GM15510 (cell line): ENCODE results near the gene WDR64.

ENCODE experiments used
- POLR2A ChIP-seq: IDR thresholded peaks from 3 replicates; pipeline ENCODE4 v1.6.1; 2011; ENCODE audit warnings: borderline replicate concordance; ENCODE audit not compliant: insufficient read length; ENCODE audit errors: extremely low read depth

Gene WDR64

DNA sequence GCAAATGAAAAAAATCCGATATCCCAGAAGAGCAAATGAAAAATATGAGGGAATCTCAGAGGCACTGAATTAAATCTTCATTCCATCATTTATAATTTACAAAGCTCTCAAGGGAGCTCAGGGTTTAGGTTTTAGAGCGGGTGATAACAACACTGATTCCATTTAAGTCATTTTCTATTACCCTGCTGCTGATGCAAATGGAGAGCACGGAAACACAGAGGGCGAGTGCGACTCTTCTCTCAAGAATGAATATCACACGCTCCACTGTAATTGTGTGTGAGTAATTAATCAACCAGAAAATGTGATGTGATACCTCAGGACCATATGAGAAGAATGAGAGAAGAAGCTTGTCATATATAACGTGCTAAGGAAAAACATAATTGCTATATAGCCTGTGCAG lies 34.7 kb upstream of the WDR64 start:
- TF ChIP-seq POLR2A, result no peak

DNA sequence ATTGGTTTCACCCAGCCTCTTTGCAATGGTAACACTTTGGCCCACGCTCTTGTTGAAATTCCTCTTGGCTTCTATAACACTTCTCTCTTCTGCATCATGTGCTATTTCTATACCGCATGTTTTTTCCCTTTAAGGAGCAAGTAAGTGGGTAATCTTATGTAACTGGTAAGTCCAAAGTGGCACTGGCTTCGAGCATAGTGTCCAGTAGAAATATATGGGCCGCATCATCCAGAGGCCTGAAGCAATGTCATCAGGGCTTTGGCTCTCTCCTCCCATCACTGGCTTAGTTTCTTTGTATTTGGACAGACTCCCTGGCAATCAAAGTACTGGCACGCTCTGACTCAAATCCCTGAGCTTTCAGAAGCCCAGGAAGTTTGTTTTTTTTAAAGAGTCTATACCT lies 29.4 kb upstream of the WDR64 start:
- TF ChIP-seq POLR2A, result no peak

DNA sequence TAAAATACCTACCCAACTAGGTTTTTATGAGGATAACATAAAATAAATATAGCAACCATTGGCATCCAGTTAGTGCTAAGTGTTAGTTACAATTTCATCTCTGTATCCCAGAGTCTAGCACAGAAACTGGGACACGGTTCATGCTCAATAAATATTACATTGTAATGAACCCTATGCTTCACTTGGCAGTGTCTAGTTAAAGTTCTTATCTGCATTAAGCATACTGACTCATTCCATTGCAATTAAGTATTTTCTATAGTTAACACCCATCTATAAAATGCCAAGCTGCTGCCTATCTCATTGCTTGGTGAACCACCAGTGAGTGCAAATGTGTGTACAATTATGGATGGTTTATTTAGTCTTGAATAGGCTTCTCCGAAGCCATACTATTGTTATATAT lies 27.1 kb upstream of the WDR64 start:
- TF ChIP-seq POLR2A, result no peak

DNA sequence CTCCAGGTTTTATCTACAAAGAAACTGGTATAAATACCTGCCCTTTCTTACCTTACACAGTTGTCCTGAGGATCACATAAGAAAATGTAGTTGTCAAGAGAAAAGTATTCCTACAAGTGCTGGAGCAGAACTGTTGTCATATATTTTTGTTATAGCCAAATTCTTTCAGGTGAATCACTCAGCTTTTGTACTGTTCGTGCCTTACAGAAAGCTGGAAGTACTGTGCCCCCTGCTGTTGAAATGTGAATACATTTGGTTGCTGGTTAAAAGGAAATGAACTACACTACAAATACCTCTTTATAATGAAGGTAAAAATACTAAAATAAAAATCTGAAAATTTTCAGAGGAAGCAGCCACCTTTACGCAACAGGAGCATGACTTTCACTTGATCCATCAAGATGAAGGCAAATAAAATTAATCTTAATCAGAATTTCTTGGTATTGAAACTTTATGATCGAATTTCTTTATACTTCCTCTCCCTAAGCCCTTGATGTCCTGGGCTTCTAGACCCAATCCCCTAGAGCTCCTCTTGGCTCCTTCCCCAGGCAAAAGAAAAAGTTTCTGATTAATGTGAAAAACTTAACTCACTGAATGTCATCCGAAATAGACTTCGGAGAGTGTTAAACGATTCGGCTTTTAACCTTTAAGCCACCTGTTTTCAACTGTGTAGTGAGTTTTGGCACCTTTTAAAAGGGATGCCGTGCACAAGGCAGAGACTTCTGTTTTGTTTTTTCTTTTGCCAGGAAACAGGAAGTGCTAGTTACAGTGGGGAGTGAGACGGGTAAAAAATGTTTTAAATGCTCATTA lies 24.4 kb upstream of the WDR64 start:
- TF ChIP-seq POLR2A, result no peak

DNA sequence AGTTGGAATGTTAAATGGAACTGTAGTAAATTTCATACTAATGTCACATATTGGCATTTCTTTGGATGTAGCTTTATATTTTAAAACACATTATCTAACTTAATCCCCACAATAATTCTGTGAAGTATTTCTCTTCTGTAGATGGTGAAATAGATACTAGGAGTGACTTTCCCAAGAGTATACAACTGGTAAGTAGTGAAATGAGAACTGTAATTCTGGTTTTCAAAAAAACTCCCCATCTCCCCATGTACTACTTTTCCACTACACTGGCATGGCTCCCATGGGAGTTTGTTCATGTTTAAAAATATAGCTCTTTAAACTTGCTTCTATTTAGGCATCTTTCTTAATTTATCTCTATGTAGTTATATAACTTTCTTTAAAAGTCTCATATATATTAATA lies 22.1 kb upstream of the WDR64 start:
- no peak for TF ChIP-seq POLR2A

DNA sequence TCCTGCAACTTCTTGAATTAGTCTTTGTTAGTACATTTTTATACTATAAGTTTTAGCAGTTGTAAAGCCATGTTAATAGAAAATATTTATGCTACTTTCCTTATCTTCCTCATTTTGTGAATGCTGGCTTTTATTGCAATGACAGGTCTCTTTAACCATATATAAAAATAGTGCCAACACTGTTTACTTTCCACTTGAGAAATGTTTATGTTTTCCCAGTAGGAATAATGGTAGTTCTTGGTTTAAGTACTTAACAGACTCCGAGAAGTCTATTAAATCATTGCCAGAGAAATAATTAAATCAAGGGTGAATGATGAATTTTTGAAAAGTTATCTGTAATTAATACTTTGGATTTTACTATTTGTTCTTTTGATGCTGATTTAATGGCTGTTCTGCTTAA lies 21.6 kb upstream of the WDR64 start:
- no peak for TF ChIP-seq POLR2A

DNA sequence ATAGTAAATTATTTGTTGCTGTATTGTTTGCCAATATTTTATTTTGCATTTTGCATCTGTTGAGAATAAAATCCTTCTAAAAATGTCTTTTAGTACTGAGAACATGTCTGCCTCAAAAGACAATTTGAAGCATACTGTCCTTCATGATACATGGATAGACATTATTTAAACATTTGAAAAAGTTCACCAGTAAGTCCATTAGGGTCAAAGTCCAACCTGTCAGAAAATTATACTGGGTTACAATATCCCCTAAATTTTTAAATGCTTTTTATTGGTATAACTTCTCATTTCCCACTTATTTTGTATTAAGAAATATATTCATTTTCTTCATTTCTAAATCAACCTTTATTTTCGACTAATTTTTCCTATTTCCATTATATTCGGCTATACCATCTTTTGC lies 21.2 kb upstream of the WDR64 start:
- TF ChIP-seq POLR2A, result no peak

DNA sequence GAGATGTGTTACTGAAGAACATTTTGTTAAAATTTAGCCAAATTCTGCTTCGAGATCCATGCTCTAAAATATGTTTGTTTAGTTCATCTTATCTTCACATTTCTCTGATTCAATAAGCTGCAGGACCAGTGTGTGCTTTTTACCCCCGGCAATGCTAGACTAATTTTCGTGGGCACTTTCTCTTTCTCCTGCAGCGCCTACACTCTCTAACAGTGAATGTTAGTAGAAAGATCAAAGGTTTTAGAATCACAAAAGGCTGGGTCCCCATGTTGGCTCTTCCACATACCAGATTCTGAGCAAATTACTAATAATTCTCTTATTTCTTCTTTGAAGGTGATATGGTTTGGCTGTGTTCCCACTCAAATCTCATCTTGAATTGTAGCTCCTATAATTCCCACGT lies 20.4 kb upstream of the WDR64 start:
- TF ChIP-seq POLR2A, result no peak

DNA sequence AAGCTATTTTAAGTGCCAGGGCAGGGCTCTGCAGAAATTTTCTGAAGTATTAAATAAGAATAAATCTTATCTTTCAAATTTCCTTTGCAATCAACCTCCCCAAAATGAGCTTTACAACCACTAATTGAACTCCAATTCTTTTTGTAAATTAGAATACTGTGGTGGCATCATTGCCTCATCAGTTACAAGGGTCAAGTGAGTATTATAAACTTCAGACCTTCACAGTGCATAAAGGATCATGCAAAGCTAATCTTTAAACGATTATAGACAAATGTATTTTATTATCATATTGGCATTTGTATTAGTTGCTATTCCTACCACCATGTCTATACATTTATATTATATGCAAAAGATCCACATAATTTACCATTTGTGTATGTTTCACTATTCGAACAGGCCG lies 19.1 kb upstream of the WDR64 start:
- TF ChIP-seq POLR2A, result no peak

DNA sequence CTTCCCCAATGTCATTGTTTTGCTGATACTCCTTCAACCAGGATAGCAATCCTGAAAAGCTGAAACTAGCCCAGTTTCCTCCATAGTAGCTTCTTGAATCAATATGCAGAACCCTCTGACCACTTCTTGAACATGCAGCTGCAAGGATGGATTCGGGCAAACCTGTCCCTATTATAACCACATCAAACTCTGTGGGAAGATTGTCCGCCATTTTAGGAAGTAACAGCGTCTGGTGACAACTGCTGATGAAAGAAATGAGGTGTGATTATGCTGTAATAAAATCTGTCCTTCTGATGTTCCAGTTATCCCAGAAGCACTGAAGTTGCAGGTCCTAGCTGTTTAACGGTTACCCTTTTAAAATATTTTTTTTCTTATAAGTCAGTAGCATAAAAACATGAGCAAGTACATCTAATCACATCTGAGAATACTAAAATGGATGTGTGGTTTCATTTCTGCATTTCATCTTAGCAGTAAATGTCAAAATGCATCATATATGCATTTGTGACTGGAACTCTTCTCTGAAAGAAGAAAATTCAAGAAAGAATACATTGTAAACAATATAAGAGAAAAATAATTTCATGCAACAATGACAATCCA lies 16.4 kb upstream of the WDR64 start:
- TF ChIP-seq POLR2A, result no peak

DNA sequence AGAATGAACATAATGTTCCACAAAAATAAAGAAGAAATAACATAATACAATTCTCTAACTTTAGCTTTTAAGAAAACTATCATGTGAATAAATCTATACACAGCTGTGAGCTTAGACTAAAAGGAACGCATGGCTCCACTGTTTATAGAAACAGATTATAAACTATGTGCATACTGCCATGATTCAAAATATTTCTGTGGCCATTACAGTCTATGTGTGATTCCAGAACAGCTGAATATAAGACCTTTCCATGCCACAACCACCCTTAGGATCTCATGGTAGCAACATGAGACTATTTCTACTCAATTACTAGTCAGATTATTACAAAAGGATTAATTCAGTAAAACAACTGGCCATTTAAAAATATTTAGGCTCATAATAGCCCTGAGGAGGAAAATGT lies 15.8 kb upstream of the WDR64 start:
- TF ChIP-seq POLR2A, result no peak

DNA sequence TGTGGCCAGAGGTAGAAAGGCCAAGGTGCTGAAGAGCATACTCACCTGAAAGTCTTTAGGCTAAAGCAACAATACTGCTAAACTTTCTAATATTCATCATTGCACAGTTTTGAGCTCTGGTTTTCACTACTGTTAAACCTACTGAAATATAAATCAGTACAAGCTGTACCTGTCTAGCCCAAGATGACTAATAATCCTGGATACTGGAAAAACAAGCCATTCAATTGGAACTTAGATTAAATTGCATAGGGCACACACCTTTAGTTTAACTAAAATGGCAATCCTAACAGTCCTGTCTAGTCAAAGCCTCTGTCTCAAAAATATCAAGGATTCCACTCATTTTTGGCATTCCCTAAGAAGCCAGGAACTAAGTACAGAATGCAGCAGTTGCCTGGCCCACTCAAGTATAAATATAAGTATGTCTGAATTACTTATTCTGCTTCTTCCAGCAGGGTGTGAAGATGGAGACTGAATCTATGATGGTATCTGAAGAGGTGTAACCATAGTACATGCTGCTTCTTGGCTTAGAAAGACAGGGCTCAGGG lies 15.0 kb upstream of the WDR64 start:
- TF ChIP-seq POLR2A, result no peak

DNA sequence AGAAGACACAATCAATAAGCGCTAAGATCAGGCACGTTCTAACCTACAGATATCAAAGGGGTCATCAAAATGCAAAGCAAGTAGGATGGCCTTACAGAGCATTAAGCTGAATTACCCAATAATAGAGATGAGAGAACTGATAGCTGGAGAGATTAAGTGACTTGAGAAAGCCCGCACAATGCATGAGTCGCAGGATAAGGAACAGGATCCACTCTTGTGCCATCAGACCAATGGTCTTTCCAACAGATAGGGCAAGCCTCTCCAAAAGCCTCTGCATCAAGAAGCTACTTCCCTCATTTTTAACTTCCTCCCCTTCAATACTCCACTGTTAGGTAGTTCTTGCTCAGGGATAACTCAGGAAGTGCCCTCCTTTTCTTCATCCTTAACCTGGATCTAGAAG lies 14.5 kb upstream of the WDR64 start:
- TF ChIP-seq POLR2A, result no peak

DNA sequence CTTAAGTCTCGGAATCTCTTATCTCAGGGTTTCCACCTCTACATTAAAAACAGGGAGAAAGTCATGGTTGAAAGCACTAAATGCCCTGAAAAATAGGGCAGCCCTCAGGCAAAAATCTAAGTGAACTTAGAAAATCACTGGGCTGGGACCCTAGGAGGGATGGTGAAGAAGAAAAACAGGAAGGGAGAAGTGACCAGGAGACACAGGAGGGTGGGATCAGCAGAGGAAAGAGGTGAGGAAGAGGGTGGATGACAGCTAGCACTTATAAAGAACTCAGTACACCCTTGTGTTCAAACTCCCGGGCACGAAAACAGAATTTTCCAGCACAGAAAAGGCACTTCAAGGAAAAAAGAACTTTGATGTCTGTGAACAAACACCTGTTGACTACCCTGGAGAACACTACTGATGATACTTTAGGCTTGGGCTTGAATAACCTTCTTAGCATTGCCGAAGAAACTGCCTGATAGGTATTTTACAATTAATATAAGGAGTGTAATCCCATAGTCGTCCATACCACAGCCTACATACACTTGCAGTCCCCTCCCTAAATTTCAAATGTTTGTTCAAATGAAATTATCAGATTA lies 13.9 kb upstream of the WDR64 start:
- no peak for TF ChIP-seq POLR2A

DNA sequence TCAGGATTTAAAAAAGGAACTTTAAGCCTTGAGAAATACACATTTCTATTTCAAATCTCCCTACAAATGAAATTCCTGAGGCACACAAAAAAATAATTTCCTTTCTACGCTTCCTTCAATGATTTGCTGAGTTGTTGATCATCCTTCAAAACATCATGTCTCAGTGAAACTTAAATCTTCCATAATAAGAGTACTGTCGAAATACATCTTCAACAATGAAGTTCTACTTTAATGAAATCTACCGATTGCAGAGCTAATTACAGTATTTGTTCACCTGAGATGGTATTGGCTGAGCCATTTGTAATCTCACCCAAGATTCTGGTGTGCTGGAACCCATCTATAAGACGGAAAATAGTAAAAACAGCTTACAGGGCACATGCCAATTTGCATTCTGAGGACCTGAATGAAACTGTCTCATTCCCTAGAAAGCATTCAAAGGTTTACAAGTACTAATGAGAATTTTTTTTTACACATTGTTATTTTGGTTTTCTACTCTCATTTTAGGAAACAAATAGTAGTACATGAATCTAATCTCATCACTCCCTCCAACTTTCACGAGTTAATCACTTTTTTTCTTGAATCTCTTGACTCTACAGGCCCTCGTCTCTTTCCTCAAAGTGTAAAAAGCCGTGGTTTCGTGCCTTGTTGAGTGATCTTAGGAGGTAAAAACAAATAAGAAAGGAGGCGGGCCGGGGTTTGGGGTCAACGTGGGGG lies 13.0 kb upstream of the WDR64 start:
- no peak for TF ChIP-seq POLR2A
